Measurements from ENCODE around the gene CEACAM16. TPM values are rescaled to one million over a fixed set of nuclear protein-coding genes. Genes with fewer than 3 reads are reported as not detected.

CEACAM16 gene
- total RNA-seq, 1 experiment from 2014 or later, result not detected

DNA sequence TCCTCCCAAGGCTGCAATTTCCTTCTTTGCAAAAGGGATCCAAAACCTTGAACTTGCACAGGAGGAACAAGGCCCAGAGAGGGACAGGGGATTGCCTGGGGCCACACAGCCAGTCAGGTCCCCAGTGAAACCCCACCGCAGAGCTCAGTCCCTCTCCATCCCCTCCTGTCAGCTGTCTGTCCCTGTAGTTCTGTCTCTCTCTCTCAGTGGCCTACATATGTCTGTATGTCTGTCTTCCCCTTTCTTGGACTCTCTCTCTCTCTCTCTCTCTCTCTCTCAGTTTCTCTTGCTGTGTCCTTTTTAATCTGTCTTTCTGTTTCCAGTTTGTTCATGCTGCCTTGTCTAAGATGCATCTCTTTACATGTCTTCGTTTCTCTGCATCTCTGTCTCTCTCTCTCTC is 16.1 kb upstream of the CEACAM16 start:
- H3K9me3 ChIP-seq (ENCODE audit: control insufficient read depth in 1 of 2, insufficient read depth in 1 of 2, low read depth in 1 of 2, low read length in 2 of 2), result no peaks in the 10 kb centered on the region
- no peak for TF ChIP-seq EZH2 (IDR thresholded peaks at IDR 0.05)
- no peak for TF ChIP-seq EGR1 (IDR thresholded peaks at IDR 0.05; ENCODE audit: low read depth)
- TF ChIP-seq, protein P1, sequence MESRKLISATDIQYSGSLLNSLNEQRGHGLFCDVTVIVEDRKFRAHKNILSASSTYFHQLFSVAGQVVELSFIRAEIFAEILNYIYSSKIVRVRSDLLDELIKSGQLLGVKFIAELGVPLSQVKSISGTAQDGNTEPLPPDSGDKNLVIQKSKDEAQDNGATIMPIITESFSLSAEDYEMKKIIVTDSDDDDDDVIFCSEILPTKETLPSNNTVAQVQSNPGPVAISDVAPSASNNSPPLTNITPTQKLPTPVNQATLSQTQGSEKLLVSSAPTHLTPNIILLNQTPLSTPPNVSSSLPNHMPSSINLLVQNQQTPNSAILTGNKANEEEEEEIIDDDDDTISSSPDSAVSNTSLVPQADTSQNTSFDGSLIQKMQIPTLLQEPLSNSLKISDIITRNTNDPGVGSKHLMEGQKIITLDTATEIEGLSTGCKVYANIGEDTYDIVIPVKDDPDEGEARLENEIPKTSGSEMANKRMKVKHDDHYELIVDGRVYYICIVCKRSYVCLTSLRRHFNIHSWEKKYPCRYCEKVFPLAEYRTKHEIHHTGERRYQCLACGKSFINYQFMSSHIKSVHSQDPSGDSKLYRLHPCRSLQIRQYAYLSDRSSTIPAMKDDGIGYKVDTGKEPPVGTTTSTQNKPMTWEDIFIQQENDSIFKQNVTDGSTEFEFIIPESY (IDR thresholded peaks at IDR 0.05; ENCODE audit: extremely low read depth, insufficient replicate concordance, low read length), result no peak
- TF ChIP-seq ZFX (IDR thresholded peaks at IDR 0.05), result no peak
- TF ChIP-seq, protein P2, sequence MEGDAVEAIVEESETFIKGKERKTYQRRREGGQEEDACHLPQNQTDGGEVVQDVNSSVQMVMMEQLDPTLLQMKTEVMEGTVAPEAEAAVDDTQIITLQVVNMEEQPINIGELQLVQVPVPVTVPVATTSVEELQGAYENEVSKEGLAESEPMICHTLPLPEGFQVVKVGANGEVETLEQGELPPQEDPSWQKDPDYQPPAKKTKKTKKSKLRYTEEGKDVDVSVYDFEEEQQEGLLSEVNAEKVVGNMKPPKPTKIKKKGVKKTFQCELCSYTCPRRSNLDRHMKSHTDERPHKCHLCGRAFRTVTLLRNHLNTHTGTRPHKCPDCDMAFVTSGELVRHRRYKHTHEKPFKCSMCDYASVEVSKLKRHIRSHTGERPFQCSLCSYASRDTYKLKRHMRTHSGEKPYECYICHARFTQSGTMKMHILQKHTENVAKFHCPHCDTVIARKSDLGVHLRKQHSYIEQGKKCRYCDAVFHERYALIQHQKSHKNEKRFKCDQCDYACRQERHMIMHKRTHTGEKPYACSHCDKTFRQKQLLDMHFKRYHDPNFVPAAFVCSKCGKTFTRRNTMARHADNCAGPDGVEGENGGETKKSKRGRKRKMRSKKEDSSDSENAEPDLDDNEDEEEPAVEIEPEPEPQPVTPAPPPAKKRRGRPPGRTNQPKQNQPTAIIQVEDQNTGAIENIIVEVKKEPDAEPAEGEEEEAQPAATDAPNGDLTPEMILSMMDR (IDR thresholded peaks at IDR 0.05 in 2 of 3, conservative IDR thresholded peaks at IDR 0.05 in 1 of 3; ENCODE audit: borderline replicate concordance in 1 of 3, insufficient read depth in 1 of 3, low read depth in 2 of 3, low read length in 2 of 3), result no peak
- TF ChIP-seq SIN3A (IDR thresholded peaks at IDR 0.05; ENCODE audit: low read depth), result no peak
- TF ChIP-seq, protein P3, sequence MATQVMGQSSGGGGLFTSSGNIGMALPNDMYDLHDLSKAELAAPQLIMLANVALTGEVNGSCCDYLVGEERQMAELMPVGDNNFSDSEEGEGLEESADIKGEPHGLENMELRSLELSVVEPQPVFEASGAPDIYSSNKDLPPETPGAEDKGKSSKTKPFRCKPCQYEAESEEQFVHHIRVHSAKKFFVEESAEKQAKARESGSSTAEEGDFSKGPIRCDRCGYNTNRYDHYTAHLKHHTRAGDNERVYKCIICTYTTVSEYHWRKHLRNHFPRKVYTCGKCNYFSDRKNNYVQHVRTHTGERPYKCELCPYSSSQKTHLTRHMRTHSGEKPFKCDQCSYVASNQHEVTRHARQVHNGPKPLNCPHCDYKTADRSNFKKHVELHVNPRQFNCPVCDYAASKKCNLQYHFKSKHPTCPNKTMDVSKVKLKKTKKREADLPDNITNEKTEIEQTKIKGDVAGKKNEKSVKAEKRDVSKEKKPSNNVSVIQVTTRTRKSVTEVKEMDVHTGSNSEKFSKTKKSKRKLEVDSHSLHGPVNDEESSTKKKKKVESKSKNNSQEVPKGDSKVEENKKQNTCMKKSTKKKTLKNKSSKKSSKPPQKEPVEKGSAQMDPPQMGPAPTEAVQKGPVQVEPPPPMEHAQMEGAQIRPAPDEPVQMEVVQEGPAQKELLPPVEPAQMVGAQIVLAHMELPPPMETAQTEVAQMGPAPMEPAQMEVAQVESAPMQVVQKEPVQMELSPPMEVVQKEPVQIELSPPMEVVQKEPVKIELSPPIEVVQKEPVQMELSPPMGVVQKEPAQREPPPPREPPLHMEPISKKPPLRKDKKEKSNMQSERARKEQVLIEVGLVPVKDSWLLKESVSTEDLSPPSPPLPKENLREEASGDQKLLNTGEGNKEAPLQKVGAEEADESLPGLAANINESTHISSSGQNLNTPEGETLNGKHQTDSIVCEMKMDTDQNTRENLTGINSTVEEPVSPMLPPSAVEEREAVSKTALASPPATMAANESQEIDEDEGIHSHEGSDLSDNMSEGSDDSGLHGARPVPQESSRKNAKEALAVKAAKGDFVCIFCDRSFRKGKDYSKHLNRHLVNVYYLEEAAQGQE (IDR thresholded peaks at IDR 0.05; ENCODE audit: low read depth), result no peak
- no peak for TF ChIP-seq POLR2A (IDR thresholded peaks at IDR 0.05; ENCODE audit: borderline replicate concordance, extremely low read depth, insufficient read depth, insufficient read length)
- TF ChIP-seq, protein P4, sequence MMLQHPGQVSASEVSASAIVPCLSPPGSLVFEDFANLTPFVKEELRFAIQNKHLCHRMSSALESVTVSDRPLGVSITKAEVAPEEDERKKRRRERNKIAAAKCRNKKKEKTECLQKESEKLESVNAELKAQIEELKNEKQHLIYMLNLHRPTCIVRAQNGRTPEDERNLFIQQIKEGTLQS (IDR thresholded peaks at IDR 0.05), result no peak
- TF ChIP-seq, protein P5, sequence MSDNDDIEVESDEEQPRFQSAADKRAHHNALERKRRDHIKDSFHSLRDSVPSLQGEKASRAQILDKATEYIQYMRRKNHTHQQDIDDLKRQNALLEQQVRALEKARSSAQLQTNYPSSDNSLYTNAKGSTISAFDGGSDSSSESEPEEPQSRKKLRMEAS (IDR thresholded peaks at IDR 0.05), result no peak
- no peak for TF ChIP-seq ZNF274 (IDR thresholded peaks at IDR 0.05; ENCODE audit: low read depth, low read length)
- no peak for TF ChIP-seq EZH2phosphoT487 (IDR thresholded peaks at IDR 0.05; ENCODE audit: borderline replicate concordance)
- no peak for TF ChIP-seq SP1 (IDR thresholded peaks at IDR 0.05; ENCODE audit: low read depth)
- no peak for TF ChIP-seq RAD21 (IDR thresholded peaks at IDR 0.05; ENCODE audit: low read depth)
- no peak for TF ChIP-seq TCF7L2 (IDR thresholded peaks at IDR 0.05; ENCODE audit: borderline replicate concordance, extremely low read depth, insufficient read depth, insufficient read length)
- TF ChIP-seq YY1 (IDR thresholded peaks at IDR 0.05; ENCODE audit: extremely low read depth, insufficient replicate concordance, low read depth, low read length), result no peak
- TF ChIP-seq ELF1 (IDR thresholded peaks at IDR 0.05; ENCODE audit: borderline replicate concordance, low read depth), result no peak
- POLR2A ChIA-PET, result no interaction called here
- RAD21 ChIA-PET (ENCODE audit: low non-redundant PET in 1 of 2, low total read pairs in 2 of 2, uncharacterized antibody in 2 of 2, unreplicated experiment in 2 of 2), result no interaction called here
- no TSS peak for BruUV-seq (replicated peaks)
- no peaks in the 10 kb centered on the region for H3K9me2 ChIP-seq (ENCODE audit: insufficient read depth)
- no peaks in the 10 kb centered on the region for H4K20me1 ChIP-seq (ENCODE audit: insufficient read depth)
- H3K79me2 ChIP-seq (ENCODE audit: insufficient read depth, low read length), result no peaks in the 10 kb centered on the region
- no peaks in the 10 kb centered on the region for H3K36me3 ChIP-seq (ENCODE audit: control insufficient read depth in 1 of 2, insufficient read depth in 2 of 2, low read length in 2 of 2)
- no peak overlapping the region for H3K4me2 ChIP-seq (ENCODE audit: low read length)
- DNase-seq (ENCODE audit: low read depth, low spot score) (no peak), ATAC-seq (no peak)
- no peak overlapping the region for H2AFZ ChIP-seq (ENCODE audit: low read depth, low read length, poor library complexity, severe bottlenecking)
- no peak overlapping the region for H3K4me3 ChIP-seq (replicated peaks in 1 of 2; ENCODE audit: low read depth in 1 of 2, low read length in 2 of 2)
- H3K27me3 ChIP-seq (ENCODE audit: insufficient read depth, low read length), result no peaks in the 10 kb centered on the region
- H3K27ac ChIP-seq (ENCODE audit: low read depth, low read length), result no peak overlapping the region
- intact Hi-C loops (cut with micrococcal nuclease), result loop anchor here (10.0 kb wide), 1 partner anchor 162 kb away; the partner anchor contains the start of gene NECTIN2
- CTCF ChIA-PET, result no interaction called here
- H3K4me1 ChIP-seq (ENCODE audit: control insufficient read depth in 1 of 2, insufficient read depth in 2 of 2, low read length in 2 of 2), result peaks cover 41 to 64% of the 10 kb centered on the region in 2 experiments
- no peak overlapping the region for H3K9ac ChIP-seq (ENCODE audit: low read length)

Measured in HCT116 (cell line).